ENCODE data around the gene SPATA31D3. TPM values are rescaled to one million over a fixed set of nuclear protein-coding genes. Genes with fewer than 3 reads are reported as not detected.

Gene SPATA31D3
- total and polyA plus RNA-seq, 2 of the 8 experiments (the other 6 are each of a cell fraction or from before 2014, with no cell fraction given) = not detected

GRCh38 chr9:81902626-81903025, 40.7 kb upstream of the SPATA31D3 start (continued):
- TF ChIP-seq CREB1 (IDR thresholded peaks at IDR 0.05) = no peak
- no peak for TF ChIP-seq RAD21 (IDR thresholded peaks at IDR 0.05 in 1 of 2, conservative IDR thresholded peaks at IDR 0.05 in 1 of 2; ENCODE audit: low read depth in 2 of 2, low read length in 2 of 2)
- TF ChIP-seq SAP30 (IDR thresholded peaks at IDR 0.05; ENCODE audit: insufficient read depth, insufficient replicate concordance, low read length) = no peak
- no peak for TF ChIP-seq USF2 (IDR thresholded peaks at IDR 0.05; ENCODE audit: low read length)
- TF ChIP-seq EP300 (IDR thresholded peaks at IDR 0.05; ENCODE audit: borderline replicate concordance in 1 of 2, low read depth in 2 of 2, low read length in 2 of 2) = no peak
- TF ChIP-seq TEAD4 (IDR thresholded peaks at IDR 0.05; ENCODE audit: low read depth, low read length) = no peak
- TF ChIP-seq, protein P1, sequence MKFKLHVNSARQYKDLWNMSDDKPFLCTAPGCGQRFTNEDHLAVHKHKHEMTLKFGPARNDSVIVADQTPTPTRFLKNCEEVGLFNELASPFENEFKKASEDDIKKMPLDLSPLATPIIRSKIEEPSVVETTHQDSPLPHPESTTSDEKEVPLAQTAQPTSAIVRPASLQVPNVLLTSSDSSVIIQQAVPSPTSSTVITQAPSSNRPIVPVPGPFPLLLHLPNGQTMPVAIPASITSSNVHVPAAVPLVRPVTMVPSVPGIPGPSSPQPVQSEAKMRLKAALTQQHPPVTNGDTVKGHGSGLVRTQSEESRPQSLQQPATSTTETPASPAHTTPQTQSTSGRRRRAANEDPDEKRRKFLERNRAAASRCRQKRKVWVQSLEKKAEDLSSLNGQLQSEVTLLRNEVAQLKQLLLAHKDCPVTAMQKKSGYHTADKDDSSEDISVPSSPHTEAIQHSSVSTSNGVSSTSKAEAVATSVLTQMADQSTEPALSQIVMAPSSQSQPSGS (IDR thresholded peaks at IDR 0.05; ENCODE audit: low read length) = no peak

Data from H1 (cell line).